HG02938 (cell line): Measurements from ENCODE around the gene C9.
"Not testable (repeated sequence)": the region's sequence is repeated elsewhere in the genome, so short reads cannot be mapped to it uniquely, and the experiment has no call there.

ENCODE experiments used
- ATAC-seq: cut with Tn5 transposase; IDR thresholded peaks from one replicate; pipeline ENCODE4 v1.9.1; 2021; ENCODE audit warnings: mild to moderate bottlenecking, moderate library complexity; ENCODE audit not compliant: unreplicated experiment

Gene C9

DNA sequence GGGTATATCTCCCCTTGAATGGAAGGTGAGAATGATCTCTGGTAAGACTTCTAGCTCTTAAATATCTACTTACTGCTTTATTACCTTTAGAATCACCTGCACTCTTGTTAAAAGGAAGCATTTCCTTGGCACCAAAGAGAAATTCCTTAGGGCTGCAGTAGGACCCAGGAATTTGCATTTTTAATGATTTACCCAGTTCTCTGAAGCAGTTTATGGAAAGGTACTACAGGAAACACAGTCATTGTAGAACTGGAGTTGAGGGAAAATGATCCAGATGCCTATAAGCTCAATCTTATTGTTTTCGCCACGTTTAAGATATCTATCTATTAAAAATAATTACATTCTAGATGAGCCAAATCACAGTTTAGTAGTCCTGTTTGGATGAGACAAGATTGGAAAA lies 9.5 kb upstream of the C9 start:
- no peak for ATAC-seq

DNA sequence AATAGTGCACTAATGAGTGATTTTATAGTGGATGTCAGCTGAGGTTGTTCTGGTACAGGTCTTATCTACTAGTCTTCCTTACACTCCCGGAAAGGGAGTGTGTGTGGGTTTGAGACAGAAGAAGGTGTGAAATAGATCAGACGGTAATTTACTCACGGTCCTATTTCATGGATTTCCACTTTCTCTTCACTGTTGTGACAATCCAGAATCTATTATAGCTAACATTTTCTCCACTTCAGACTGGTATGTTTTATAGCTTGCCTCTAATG lies 7.0 kb upstream of the C9 start:
- ATAC-seq, result no peak

DNA sequence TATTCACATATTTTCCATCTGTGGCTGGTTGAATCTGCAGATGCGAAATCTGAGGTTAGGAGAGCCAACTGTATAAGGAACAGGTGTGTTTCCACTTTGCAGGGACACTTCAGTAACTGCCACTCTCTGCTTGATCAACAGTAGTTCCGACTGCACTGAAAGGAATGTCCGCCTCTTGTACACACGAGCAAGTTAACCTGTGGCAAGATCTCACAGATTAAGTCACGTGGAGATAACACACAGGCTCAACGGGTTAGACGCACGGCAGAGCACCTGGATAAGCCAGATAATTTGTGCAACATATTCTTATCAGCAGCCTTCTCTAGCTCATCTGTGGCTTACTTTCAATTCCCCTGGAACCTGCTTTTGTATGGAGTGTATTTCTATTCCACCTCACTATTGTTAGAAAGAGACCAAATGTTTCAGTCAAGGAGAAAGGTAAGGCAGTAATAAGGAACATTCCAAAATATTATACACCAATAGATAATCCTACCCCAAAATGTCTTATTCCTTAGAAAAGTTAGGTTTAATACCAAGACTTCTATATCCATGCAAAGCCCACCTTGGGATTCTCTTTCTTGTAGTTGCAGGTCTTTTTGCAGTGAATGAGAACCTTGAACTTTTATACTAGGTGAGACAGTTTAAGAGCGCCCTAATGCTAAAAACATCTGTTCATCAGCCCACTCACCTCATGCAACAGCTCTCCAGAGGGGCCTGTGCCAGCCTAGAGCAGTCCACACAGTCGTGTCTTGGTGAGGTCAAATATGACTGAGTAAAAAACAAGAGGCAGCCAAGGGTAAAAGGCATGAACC lies 6.5 kb upstream of the C9 start:
- ATAC-seq, result no peak

DNA sequence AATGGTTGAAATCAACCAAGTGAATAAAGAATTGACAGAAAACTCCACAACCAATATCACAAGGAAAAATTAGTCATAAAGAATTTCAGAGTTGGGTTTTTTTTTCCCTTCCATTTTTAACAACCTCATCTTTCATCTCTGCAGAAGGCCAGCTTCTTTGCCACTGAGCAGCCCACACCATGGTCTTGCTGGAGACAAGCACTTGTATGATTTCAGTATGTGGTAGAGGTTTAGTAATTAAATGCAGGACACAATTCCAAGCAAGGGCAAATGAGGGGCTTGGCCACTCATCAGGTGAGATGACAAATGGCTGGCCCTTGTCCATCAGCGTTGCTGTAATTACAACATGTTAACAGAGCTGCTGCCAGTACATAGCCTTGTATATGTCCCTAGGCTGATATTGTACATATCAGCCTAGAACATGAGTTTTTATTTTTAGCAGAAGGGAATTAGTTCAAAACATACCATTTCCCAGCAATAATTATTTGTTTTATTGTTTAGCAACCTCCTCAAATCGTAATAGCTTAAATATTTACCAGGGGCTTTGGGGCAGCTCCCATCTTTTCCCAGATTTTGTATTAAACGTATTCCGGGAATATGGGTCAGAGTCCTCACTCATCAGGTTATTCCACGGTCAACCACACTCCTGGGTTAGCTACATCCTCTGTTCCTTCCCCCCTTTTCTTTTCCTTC lies 5.0 kb upstream of the C9 start:
- no peak for ATAC-seq

GRCh38 chr5:39368116-39368515 lies 3.8 kb upstream of the C9 start:
- ATAC-seq, result no peak

DNA sequence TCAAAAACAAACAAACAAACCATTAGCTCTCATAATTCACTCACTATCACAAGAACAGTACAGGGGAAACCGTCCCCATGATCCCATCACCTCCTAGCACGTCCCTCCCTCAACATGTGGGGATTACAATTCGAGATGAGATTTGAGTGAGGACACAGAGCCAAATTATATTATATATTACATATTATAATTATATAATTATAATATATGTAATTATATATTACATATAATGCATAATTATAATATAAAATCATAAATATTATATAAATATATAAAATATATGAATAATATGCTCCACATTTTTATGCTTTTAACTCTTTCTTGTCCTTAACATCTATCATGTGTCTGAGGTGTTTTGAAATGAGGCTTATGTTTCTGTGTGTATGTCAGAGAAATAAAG lies 3.4 kb upstream of the C9 start:
- ATAC-seq, result no peak

DNA sequence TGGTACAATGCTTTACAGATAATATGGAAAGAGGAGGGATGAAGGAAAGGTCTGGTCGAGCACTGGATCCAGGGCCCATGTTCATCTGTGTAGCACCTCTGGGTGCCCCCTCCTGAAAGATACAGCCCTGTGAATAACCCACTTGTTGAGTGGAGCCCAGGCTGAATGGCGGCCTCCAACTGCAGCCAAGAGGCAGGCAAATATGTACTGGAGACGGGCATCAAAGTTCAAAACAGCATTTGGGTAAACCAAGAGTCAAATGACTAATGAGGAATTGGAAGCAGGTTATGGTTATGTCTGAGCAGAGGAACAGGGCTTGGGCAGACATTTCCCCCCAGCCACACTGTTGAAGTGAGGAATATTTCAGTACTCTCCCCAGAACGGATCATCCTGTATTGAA lies 1.1 kb downstream of the C9 start:
- no peak for ATAC-seq

DNA sequence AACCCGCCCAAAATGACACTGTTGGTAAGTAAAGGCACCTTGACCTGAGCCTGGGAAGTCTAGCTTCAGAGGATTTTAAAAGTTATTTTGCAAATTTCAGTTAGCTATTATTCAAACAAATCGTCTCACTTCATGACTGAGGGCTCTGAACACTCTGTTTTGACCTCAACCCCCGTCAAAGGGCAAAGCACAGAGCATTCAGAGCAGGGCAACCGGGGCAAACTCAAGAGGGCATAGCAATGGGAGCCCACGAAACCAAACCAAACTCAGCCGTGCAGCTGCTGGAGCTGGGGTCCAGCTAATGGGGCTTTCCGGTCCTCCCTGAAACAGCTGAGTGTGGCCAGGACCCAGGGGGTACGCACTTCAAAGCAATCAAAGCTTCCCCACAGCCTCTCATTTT lies 1.6 kb downstream of the C9 start:
- no peak for ATAC-seq

- ATAC-seq, result no peak
These were observed 3.0 kb downstream of the C9 start for GRCh38 chr5:39361306-39361705.

DNA sequence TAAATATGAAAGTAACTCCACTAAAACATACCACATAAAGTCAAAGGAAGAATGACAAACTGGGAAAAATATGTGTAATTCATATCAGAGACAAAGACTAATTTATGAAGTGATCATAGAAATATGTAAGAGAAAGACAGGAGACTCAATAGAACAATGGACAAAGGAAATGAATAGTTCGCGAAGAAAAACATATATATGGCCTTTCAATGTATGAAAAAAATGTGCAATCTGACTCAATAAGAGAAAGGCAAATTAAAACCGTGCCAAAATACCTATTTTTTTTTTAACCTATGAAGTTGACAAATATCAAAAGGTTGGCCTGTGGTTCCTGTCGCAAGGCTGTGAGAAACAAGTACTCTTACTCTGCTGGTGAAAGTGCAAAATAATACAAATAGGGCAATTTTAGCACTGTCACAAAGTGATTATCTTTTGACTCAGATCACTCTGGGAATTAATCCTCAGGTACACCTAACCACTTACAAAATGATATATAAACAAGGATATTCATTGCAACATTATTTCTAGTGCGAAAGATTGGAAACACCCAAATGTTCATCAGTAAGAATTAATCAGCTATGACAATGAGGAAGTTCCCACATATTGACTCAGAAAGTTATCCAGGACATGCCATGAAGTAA lies 3.7 kb downstream of the C9 start:
- ATAC-seq, result no peak

DNA sequence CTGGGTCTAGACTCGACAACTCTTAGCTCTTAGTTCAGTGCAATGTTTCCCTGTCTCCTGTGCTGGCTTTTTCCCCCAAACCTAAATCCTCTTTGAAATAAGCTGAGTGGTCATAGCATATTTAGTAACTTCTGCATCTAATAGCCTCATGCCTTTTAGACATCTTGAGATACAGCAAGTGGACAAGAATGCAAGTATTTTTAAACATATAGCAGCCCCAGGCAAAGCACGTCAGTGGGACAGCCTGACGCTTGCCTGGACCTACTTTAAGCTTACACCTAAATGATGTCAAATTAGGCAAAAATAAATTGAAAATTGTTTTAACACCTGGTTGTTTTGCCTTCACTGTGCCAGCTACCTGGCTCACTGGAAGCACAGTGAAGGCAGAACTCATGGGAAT lies 8.0 kb downstream of the C9 start:
- no peak for ATAC-seq

- no peak for ATAC-seq
These were observed 9.0 kb downstream of the C9 start for GRCh38 chr5:39355324-39355723.

GRCh38 chr5:39353717-39354399 lies 10.4 kb downstream of the C9 start:
- no peak for ATAC-seq

DNA sequence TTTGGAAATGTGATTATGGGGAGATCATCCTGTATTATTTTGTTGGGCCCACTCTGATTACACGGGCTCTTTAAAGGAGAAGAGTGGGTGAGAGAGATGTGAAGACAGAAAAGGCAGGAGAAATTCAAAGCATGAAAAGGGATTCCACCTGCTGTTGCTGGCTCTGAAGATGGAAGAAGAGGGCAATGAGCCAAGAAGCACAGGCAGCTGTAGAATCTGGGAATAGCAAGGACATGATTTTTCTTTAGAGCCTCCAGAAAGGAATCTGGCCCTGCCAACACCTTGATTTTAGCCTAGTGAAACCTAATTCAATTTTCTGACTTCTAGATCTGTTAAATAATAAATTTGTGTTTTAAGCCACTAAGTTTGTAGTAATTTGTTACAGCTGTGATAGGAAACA lies 11.3 kb downstream of the C9 start:
- ATAC-seq, result no peak

DNA sequence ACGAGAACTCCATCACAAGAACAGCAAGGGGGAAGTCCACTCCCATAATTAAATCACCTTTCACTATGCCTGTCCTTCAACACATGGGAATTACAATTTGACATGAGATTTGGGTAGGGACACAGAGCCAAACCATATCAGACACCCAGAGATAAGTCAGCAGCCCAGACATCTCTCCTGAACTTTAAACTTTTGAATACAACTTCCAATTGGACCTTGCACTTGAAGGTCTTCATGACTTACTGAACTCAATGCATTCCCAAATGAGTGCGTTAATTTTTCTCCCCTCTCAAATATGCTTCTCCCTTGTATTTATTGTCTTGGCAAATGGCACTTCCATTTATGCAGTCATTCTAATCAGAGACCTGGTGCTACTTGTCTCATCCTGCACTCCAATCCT lies 12.1 kb downstream of the C9 start:
- no peak for ATAC-seq

GRCh38 chr5:39349484-39349883 lies 14.8 kb downstream of the C9 start:
- no peak for ATAC-seq

DNA sequence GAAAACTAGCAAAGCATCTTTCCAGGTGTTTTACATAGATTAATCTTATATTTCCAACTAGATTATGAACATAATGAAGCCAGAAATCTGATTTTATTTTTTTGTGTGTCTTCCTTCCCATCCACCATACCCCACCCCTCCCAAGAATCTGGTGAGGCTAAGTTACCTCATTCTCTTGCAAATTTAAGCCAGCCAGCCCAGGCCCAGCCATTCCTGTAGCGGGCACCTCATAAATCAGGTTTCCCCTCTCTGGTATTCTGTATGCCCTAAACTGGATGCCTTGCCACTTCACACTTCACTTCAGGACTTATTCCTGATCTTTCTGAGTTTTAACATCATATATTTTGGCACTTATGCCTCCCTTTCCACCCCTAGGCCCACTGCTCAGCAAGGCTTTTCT lies 21.8 kb downstream of the C9 start:
- ATAC-seq, result no peak

DNA sequence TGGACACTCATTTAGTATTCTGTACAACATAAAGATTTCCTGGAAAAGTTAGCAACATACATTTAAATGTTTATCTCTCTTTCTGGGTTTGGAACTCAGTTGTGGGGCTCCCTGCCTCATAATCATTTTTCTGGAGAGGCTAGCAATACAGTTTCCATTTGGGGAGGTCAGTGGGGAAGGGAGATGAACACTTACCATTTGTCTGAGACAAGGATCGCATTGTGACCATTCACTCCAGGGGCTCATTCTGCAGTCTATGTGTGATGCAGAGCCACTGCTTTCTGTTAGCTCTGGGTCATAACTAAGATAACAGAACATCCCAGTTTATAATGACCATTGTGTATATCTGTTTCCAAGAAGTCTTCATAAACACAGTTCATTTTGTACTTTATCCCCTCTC lies 22.4 kb downstream of the C9 start:
- no peak for ATAC-seq

GRCh38 chr5:39340506-39340905 lies 23.8 kb downstream of the C9 start:
- no peak for ATAC-seq

DNA sequence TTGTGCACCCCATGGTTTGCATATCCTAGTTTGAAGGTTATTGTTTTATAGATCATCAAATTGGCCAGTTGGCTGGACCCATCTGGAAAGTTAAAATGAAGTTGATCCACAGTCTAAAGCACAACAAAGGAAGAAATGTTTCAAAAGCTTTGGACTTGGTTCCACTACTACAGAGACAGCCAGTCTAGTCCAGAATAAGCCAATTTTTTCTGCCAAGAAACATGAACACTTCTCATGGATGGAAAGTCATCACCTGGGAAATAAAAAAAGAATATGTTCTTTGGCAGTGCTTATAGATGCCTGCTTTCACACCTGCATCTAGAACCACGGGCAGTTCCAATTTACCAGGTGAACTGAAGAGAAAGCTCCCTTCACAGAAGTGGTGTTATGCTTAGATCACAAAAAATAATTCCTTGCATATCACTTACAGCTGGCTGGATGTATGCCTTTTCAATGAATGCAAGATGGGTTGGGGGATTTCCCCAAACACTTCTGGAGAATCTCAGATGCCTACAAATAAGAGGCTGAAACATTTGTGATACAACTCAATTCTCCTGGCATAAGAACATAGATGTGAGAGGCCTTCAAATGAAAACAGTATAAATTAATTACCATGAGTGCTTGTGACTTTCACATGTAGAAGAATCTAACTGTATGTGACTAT lies 26.9 kb downstream of the C9 start:
- ATAC-seq, result no peak

GRCh38 chr5:39334296-39334695 lies 30.0 kb downstream of the C9 start:
- ATAC-seq, result not testable (repeated sequence)
